Kasumi-1 (cell line): Measurements from ENCODE around the gene RASEF.

Experiments
- DNase-seq, 2 experiments: peaks; one replicate each; lab custom pipeline; 2025; lab: John Stamatoyannopoulos, UW

RASEF gene

DNA sequence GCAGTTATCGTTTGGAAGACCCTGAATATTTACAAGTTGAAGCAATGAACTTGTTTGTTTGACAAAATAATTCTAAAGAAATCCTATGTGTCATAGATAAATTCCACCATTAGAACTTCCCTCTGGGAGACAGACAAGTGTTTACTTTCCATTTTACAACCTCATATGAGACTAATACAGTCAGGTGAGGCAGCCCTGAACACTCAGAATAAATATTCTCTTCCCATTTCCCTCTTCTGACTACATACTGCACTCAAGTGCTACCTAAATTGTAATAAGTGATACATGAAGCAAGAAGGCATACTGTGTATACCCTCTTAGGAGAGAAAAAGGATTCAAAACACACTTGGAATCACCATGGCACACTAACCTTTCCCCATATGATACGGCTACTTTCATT lies 6.8 kb downstream of the RASEF start:
- no peak for DNase-seq

DNA sequence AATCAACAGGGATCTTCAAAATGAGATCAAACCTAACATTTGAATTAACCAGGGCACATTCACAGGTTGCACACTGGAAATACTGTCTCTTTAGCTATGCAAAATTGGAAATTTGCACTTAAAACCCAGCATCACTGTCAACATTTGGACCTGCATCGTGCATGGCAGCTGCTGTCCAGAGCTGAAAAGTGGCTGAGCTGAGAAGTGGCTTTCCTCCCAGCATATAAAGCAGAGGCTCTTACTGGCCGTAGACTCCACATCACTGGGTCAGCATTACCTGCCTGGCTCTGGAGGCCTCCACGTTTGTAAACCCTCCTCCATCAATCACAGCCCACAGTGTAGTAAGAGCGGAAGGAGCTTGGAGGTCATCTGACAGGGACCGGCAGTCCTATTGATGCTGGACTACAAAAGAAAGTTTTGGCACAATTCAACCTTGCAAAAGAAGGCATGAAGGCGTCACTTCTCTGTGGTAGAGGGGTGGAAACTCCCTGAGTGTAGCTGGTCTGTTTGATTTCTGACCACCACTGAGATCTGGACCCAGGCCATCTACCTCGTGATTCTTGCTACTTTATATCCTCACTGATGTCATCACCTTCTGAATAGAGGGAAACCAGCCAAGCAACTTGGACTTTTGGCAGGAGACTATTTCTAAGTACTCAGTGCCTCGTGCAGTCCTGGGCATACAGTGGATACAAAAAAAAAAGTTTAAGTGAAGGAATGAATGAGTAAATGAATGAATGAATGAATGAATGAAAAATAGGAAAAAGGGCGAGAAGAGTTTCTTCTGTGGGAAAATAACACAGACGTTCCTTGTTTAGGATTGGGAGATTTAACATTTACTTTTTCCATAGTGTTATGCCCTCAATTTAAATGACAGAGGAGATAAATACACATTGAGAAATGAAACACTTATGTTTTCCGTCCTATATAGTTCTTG lies 14.8 kb downstream of the RASEF start:
- DNase-seq, result no peak

DNA sequence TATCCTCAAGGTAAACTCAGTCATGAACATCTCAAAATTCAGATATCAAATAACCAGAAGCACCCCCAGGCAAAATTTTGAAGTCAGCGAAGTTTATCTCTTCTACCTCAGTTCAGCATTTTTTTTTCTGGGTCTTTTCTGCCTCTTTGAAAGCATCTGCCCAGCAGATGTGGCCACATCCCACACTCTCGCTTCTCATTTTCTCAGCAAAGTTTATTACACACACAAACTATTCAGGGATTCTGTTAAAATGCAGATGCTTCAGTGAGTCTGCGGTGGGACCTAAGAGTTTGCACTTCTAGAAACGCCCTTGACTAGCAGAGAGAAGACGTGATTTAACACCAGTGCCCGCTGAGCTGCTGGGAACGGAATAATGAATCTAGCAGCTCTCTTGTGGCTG lies 19.3 kb downstream of the RASEF start:
- no peak for DNase-seq

DNA sequence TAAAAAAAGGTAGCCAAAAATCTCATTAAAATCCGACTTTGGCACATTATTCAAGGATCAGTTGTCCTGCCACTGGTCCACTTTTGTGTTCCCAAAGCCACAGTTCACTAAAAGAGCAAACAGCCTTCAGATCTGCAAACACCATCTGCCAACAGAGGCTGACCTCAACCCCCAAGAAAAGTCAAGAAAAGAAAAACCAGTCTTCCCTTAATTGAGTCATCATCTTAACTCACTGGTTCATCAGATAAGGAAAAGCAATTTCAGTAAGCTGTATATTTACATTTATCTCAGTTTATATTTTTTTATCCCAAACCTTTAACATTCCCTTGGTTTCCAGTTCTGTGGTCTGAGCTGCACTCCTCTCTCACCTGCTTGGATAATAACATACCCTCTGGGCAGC lies 21.2 kb downstream of the RASEF start:
- DNase-seq, result no peak

DNA sequence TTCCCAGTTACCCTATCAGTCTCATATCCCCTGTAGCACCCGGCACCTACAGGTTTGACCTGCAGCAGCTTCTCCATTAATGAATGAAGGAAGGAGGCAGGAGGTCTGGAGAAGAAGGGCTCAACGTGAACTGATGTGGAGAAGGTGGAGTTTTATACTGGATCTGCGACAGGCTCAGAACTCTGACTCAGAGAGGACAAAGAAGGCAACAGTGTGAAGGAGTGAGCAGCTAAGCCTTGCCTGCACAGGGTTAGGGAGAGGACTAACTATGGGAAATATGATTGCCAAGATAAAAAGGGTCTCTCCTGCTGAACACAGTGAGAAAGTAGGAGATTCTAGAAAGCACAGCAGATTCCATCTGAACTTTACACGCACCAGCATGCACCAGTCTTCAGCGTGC lies 23.6 kb downstream of the RASEF start:
- no peak for DNase-seq

DNA sequence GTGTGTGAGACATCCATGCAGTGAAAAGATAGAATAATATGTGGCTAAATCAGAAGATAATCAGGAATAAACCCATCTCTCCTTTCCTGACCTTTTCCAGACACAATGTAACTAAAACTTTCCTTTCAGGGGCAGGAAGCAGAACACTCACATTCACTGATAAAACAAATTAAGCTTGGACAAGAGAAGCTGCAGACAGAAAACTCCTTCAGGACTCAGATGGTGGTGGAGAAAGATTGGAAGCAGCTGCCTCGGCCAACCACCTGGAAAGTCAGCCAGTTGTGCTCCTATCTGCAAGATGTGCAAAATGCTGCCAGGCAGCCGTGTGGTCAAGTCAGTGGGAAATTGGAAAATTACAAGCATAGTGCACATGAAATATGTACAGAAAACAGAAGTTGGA lies 26.9 kb downstream of the RASEF start:
- DNase-seq, result no peak

DNA sequence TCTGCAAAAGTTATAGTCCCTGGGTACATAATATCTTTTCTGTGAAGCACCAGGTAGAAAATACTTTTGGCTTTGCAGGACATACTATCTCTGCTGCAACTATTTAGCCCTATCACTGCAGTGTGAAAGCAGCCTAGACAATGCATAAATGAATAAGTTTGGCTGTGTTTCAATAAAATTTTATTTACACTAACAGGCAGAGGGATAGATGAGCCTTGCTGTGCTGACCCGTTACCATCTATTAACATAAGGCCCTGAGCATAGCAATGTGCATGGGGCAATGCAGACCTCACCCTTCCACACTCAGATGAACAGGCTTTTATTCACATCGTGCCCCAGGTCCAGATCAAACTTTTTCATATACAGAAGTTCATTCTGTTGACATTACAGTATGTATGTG lies 27.8 kb downstream of the RASEF start:
- no peak for DNase-seq

DNA sequence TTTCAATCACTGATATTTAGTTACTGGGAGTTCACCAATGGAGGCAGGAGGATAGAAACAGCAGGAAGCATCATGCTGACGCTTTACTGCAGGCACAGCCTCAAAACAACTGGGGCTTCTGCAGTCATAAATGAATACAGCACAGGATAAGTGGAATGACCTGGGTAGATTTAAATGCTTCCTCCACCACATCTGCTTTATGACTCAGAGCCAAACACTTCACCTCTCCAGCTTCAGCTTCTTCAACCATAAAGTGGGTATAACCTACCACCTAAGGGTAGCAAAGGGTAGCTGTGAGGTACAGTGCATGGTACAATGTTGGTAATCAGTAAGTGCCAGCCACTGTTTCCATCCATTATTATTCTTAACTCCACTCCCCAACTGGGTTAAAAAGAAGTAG lies 28.4 kb downstream of the RASEF start:
- no peak for DNase-seq

DNA sequence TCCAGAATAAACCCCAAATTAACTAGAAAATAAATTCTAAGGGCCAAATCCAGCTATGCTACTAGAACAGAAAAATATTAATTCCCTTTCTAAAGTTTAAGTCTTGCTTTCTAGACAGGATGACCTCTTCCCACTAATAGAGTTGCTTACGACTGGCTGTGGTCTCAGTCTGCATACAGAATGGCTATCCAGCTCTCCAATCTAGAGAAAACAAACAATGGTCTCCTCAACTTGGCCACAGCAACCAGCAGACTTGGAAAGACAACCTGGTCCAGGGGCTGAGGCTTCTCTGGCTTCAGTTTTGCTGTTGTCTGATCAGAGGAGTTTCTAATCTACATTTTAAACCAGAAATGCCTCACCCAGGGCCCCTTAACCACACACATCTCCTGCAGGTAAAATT lies 28.9 kb downstream of the RASEF start:
- DNase-seq, result no peak

DNA sequence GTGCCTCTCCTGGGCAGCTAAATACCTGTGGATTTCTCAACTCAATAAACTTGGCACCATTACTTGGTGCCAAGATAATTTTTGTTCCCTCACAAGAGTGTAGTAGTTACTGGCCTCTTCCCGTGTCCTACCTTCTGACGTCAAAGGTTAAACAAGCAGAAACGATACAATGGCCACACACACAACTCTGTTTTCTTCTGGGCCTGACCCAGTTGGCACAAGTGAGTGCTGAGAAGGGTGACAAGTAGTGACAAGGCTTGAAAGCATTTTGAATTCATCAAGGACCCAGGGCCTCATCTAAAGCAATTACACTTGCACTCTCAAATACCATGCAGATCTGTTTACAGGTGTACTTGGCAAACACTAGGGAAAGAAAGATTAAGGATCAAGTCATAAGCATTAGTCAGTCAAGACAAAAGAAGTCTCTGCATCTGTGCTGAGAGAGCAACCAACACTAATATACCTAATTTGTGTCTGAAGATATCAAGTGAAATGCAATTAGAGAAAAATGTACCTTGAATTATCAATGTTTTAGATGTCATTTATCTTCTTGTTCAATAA lies 30.8 kb downstream of the RASEF start:
- no peak for DNase-seq

DNA sequence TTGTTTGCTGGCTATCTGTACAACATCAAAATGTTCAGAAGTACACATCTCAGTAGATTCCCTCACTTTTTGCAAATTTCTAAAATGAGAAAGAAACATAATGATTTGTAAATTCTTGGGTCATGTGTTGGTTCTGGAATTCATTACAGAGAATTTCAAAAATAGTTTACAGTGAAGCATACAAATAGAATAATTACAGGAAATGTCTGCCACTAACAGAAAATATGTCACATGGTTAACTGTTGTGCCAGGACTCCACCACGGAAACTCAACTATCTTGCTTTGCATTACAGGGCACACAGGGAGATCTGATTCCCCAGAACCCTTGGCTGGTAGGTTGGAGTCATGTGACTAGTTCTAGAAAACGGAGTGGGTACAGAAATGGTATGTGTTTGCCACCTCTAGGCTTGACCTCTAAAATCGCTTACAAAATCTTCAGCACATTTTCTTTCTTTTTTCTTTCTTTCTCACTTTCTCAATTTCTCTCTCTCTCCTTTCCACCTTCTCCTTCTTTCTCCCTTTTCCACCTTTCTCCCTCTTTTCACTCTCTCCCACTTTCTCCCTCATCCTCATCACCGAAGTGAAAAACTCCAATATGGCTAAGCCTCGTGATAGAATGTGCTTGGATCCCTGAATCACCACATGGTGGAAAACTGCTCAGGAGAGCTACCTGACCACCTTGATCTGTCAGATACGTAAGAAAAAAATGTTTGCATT lies 32.4 kb downstream of the RASEF start:
- DNase-seq, result no peak

DNA sequence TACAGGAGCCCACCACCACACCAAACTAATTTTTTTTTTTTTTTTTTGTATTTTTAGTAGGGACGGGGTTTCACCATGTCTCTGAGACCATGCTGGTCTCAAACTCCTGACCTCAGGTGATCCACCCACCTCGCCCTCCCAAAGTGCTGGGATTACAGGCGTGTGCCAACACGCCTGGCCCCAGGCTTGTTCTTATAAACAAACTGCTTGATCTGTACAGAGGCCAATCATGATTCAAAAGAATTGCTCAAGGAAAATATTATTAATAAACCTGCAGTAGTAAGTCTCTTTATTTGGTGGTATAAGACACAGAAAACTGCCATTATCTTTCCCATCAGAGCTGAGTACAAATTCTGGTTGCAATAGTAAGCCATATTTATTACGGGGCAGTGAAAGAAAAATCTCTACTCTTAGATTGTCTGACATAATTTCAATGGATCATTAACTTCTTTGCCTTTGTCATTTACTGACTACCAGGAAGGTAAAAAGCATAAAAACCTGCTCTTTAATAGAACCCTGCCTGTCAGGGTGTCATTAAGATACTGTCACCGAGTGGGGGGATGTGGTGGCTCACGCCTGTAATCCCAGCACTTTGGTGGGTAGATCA lies 33.3 kb downstream of the RASEF start:
- no peak for DNase-seq

DNA sequence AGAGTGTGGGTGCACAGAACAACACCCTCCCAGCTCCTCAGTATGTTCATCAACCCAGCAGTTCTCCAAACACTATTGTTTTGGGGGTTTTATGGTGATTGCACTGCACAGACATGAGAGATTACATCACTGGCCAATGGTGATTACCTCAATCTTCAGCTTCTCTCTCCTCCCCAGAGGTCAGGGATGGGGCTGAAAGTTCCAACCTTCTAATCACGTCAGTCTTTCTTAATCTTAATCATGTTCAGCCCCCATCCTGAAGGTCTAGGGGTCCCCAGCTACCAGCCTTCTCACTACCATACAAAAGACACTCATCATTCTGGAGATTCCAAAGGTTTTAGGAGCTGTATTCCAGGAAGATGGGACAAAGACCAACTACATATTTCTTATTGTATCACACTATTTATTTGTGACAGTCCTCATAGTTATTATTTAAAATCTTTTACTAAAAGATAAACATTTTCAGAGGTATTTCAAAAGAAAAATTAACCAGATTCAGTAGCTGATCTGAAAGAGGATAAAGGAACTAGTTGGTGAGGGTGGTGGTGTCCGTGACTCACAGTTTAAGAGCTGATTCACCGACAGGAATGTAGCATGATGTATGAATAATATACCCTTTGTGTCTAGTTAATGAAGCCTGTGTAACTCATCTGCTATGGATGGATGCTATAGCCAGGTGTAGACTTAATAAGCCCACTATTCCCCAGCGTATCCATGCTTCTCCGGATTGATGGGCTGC lies 35.6 kb downstream of the RASEF start:
- no peak for DNase-seq

DNA sequence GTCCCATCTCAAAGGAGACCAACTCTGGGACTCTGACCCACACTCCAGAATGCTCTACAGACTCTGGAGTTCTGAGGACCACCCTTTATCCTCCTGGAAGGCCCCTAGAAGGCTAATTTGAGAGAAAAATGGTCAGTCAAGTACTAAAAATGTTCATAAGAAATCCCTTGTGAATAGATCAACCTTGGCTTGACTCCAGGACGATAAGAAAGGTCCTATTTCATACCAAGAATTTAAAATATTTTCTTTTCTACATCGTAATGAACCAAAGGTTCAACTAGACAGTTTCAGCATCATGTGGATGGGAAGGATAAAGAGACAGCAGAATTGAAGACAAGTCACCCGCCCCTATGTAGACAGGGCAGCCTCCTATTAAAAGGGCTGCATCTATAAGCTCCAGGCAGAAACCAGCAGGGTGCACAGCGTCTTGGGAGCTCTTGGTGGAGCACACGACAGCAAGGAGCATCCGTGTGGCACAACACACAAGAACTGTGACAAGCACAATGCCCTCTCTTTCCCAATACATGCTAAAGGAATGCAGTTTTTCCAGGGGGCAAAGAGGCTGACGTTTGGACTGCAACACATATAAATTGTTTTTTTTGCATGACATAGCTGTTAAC lies 38.3 kb downstream of the RASEF start:
- no peak for DNase-seq

DNA sequence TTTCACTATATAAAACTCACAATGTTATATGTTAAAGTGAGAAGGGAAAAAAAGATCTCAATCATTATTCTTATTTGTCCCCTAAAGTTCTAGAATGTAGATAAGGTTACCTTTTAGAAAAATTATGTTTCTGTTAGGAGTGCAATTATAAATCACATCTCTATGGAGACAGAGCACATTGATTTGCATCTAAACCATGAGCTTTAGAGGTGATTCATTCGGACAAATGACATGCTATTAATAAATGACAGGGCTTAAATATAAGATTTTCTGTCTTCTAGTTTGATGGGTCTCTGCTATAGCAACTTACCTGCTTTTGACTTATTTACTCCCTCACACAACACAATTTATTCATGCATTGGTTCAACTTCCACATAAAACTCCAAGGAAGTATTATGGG lies 39.8 kb downstream of the RASEF start:
- no peak for DNase-seq

DNA sequence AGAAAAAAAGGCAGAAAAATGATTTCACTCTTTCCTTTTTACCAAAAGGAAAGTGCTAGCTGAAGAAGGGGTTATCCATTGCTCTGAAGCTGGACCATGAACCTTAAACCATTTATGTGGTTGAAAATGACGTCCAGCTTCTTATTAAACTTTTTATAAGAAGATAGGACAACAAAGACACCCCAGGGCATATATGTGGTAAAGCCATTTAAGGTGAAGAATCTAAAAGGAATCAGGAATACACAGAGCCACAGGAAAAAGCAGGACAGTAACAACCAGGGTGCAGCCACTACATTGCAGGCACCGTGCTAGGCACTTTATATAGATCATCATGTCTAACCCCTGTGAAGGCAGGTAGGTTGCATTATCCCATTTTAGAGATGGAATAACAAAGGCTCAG lies 42.1 kb downstream of the RASEF start:
- no peak for DNase-seq

DNA sequence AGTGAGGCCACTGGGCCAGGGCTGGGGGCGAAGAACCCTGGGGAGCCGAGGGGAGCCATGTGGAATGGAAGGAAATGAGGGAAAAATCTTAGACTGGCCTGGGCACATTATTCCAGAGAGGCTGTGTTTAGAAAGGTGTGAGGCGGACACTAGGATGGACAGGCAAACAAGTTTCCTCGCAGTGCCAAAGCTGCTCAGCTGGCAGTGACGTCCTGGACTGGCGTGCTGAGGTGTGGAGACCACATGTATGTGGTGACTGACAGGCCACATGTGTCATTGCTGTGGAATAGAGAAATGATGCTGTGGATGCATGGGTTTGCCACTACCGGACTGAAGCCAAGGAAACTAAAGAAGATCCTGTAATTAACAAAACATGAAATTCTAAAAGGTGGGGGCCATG lies 42.6 kb downstream of the RASEF start:
- DNase-seq, result no peak

DNA sequence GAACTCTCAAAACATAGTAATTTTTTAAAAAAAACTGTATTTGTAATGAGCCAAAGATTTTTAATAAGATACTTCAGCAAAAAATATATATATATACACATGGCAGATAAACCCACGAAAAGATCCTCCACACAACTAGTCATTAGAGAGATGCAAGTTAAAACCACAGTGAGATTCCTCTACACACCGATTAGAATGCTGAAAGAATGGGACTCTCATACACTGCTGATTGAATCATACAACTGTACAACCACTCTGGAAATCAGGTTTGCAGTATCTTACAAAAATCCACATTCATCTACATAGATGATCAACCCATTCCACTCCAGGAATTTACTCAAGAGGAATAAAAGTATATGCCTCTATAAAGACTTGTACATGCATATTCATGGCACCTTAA lies 43.7 kb downstream of the RASEF start:
- DNase-seq, result no peak

DNA sequence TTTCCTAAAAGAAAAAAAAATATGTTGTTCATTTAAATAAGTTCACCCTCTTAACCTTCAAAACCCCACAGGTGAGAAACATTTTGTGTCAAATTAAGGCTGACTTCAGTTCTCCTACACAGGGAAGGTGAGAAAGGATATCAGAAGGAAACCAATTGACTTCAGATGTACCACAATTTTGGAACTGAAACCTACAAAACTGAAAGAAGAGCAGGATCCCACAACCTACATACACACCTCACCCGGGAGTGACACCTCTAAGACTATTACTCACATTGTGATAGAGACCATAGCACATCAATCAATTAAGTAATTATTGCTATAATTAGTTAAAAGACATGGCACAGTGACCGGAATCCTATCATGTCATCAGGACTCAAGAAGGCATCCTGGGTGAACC lies 47.0 kb downstream of the RASEF start:
- DNase-seq, result no peak

DNA sequence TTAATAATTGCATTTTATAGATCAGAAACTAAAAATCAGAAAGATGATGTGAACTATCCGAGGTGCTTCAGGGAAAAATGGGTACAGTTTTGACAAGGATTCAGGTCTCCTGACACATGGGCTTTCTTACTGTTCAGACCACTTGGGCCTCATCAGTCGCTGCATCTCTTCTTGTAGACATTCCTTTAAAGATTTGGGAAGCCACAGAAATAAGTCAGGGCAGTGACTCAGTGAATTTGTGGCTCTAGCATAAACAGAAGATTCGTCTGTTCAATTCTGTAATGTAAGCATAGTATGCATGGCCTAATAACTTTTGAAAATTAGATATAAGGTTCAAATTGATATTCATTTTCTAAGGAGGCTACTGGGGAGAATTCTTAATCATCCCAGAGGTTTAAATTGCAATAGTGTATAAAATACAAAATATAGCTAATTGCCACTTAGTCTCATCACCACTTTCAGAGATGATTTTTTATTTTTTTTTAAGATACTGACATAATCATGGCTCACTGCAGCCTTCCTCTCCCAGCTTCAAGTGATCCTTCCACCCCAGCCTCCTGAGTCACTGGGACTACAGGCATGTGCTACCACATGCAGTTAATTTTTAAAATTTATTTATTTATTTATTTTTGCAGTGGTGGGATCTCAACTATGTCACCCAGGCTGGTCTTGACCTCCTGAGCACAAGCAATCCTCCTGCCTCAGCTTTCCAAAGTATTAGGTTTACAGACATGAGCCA lies 48.9 kb downstream of the RASEF start:
- DNase-seq, result no peak
